ELR (cell line): ENCODE measurements around the gene GUCY2C.

Experiments used
- DNase-seq: peaks from one replicate; pipeline ENCODE4 v3.0.0-alpha.2; 2015; ENCODE audit warnings: low read depth

GUCY2C gene

DNA sequence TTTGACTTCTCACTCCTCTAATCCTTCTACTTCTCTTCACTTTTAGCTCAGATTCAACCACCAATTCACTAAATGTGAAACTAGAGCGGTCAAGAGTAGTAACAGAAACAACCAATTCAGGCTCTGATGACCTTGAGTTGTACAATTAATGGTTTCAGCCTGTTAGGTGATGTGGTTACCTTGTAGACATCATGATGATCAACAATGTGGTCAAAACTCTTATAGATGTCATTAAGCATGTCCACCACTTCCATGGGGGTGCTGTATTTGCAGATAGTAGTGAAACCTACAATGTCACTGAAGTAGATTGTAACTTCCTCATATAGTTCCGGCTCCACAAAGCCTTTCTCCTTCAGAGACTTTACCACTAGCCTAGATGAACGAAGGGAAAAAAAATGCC is 74.6 kb downstream of the GUCY2C start:
- no peak for DNase-seq

- no peak for DNase-seq
These were observed 76.5 kb downstream of the GUCY2C start for GRCh38 chr12:14619741-14620501.

DNA sequence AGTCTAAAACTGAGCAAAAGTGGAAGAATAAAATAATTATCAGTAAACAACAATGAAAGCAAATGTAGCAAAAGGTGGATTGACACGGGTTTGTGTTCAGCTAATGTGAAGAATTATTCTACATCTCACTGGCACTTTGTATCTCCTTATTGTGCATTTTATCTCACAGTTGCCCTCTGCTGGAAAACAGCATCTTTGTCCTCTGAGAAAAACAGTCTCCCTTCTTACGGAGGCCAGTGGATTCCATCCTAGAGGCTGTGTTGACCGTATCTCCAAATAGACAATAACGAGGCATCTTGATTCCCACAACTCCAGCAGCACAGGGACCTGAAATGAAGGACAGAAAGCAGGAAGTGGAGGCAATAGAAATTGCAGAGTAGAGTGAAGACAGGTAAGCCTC is 77.4 kb downstream of the GUCY2C start:
- peak; percentile 27 for DNase-seq

DNA sequence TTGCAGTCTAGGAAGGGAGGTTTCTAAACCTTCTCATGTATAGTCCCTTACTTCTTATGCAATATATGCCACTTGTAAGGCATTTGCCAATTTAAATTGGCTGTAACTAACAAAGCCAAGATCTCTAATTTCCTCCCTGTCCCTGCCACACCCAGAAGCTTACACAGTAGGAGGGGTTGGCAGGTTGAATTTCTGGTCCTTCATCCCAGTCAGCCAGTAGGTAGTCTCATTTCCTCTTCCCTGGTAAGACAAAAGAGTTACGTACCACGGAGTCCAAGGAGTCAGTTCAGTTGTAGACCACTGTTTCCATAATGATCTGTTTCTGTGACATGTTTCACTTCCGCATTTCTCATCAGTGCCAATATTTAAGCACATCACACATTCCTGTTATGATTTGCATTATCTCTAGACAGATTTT is 81.7 kb downstream of the GUCY2C start:
- DNase-seq, result no peak

DNA sequence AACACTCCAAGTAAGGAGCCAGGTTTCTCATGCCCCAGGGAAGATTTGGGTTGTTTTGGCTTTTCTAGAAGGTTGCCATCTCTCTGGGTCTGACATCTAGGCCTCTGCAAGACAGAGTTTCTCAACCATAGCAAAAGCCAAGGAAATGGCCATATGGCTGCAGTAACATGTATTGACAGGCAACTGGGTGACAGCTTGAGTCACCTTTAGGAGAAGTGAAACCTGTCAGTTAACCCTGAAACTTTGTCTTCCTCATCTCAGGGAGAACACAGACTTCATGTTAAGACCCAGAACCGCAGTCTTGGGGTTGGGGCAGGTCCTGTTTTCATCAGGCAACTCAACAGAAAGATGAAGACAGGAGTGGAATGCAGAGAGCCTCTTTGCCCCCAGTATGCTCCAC is 82.7 kb downstream of the GUCY2C start:
- no peak for DNase-seq

- no peak for DNase-seq
These were observed 83.4 kb downstream of the GUCY2C start for GRCh38 chr12:14612898-14613445.

DNA sequence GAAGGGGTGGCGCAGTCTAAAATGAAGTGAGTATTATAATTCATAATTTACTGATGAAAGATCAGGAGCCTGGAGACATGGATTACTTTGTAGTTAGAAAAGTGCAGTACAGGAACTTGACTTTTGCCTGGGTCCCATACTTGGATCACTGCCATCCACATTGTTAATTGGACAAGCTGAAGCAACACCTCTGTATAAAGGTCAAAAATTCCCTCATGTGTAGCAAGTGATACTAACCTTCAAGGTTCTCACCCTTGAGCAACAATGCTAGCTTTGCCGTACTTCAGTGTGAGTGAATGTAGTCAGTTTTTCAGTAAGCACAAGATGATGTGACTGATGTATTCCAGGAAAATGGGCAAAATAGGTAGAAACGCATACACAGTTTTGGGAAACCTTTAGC is 84.1 kb downstream of the GUCY2C start:
- no peak for DNase-seq

GRCh38 chr12:14611640-14612203 is 84.7 kb downstream of the GUCY2C start:
- DNase-seq, result no peak

DNA sequence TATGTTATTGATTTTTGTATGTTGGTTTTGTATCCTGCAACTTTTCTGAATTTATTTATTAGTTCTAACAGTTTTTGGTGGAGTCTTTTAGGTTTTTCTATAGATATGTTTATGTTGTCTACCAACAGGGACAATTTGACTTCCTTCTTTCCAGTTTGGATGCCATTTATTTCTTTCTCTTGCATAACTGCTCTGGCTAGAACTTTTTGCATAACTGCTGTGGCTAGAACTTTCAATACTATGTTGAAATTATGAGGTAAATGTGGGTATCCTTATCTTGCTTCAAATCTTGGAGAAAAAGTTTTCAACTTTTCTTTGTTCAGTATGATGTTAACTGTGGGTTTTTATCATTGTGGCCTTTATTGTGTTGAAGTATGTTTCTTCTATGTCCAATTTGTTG is 88.8 kb downstream of the GUCY2C start:
- no peak for DNase-seq

- DNase-seq, result peak; percentile 6
These were observed 90.9 kb downstream of the GUCY2C start for GRCh38 chr12:14605401-14605989.

GRCh38 chr12:14601692-14602478 is 94.5 kb downstream of the GUCY2C start:
- no peak for DNase-seq

GRCh38 chr12:14597480-14597879 is 98.9 kb downstream of the GUCY2C start:
- no peak for DNase-seq

DNA sequence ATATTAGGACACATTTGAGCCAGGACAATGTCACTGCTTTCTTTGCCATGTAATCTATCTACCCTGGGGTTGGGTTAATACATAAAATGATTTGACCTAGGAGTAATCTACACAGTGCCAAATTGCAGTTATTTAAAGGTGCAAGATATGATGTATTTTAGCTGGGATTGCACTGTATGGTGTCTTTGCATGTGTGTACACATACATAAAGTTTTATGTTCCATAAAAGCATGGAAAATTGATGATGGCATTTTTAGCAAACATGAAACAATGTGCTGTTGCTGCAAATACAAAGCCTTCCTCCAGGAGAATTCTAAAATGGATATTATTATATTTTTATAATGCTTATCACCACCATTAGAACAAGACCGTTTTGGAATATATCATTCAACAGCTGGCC is 104.7 kb downstream of the GUCY2C start:
- DNase-seq, result no peak

- DNase-seq, result no peak
These were observed 107.0 kb downstream of the GUCY2C start for GRCh38 chr12:14589169-14590004.

DNA sequence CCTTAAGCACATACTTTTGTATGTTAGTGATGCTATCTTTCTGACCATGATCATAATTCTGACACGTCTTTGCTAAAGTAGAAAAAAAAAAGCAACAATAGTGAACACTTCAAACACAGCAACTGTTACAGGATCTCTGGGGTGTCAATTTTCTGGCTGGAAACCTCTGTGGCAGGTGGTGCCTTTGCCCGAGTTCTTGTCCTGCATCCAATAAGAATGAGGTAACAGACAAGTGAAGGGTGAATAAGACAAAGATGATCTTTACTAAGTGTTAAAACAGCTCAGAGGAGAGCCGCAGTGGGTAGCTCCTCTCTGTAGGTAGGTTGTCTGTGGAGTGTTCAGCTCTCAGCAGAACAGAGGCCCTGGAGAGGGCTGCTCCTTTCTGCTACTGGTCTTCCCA is 107.8 kb downstream of the GUCY2C start:
- no peak for DNase-seq

GRCh38 chr12:14578646-14579045 is 117.8 kb downstream of the GUCY2C start:
- no peak for DNase-seq

GRCh38 chr12:14577344-14577743 is 119.1 kb downstream of the GUCY2C start:
- no peak for DNase-seq

DNA sequence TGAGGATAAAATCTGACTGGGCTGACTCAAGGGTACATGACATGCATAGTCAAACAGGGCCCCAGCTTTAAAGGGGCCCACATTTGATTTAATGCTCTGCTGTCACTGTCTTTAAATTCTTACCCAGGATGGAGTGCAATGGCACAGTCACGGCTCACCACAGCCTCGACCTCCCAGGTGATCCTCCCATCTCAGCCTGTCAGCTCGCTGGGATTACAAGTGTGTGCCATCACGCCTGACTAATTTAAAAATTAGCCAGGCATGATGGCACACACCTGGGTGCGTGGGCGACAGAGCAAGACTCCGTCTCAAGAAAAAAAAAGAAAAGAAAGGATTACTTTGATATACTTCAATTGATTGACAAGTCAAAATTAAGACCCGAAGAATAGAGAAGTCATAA is 119.5 kb downstream of the GUCY2C start:
- no peak for DNase-seq

DNA sequence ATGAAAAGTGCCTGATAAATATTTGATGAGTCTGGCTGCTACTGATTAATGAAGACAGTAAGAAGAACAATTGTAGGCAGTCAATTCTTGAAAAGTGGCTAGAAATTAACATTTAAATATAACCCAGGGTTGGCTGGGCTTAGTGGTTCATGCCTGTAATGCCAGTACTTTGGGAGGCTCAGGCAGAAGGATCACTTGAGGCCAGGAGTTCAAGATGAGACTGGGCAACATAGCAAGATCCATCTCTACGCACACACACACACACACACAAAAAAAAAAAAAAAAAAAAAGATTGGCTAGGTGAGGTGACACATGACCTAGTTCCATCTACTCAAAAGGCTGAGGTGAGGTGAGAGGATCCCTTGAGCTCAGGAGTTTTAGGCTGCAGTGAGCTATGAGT is 120.8 kb downstream of the GUCY2C start:
- DNase-seq, result no peak

- DNase-seq, result no peak
These were observed 123.3 kb downstream of the GUCY2C start for GRCh38 chr12:14573118-14573517.

DNA sequence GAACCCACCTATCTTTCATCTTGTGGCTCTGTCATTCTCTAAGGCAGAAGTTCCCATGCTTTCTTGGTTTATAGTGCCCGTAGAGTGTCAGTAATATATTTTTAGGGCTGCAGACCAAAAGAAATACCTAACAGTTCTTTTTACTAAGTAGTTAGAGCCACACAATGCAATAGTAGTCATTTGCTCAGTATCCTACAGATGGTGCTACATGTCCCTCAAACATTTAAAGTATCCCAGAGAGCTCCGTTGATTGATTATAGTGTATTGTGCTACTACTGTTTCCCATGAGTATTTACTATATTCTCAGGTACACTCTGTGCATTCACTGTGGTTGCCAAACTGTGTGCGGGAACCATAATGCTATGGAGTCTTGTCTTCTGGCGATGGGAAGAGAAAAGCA is 124.0 kb downstream of the GUCY2C start:
- DNase-seq, result no peak

DNA sequence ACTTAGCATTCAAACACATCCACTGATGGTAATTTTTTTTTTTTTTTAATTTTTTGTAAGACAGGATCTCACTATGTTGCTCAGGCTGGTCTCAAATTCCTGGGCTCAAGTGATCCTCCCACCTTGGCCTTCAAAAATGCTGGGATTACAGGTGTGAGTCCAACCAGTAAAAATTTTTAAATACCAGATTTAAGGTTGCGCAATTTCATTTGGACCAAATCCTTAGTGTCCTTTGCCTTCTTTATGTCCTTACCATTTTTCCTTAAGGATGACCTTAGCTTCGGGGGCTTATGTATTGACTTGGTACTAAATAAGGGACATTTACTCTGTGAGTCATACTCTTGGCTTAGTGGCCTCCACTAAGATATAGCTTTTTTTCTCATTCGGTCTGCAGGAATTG is 124.6 kb downstream of the GUCY2C start:
- no peak for DNase-seq
